Measurements from ENCODE around the gene CYP2C9.
"Not testable (repeated sequence)": the region's sequence is repeated elsewhere in the genome, so short reads cannot be mapped to it uniquely, and the experiment has no call there.

The CYP2C9 gene

GRCh38 chr10:94938383-94938782, at the start of gene CYP2C9:
Gene CYP2C9 (plus strand): TSS chr10:94938658. CDS start chr10:94938683, 25 bp downstream.
- no peak for DNase-seq (ENCODE audit: low spot score)

- DNase-seq (ENCODE audit: low spot score): no peak
These were observed 49.3 kb upstream of the CYP2C9 start for GRCh38 chr10:94889123-94889522.

GRCh38 chr10:94890264-94891022, 48.0 kb upstream of the CYP2C9 start:
- DNase-seq (ENCODE audit: low spot score): no peak

- DNase-seq (ENCODE audit: low spot score): not testable (repeated sequence)
These were observed 40.0 kb upstream of the CYP2C9 start for GRCh38 chr10:94898414-94898813.

- no peak for DNase-seq (ENCODE audit: low spot score)
These were observed 36.4 kb upstream of the CYP2C9 start for GRCh38 chr10:94902080-94902479.

- no peak for DNase-seq (ENCODE audit: low spot score)
These were observed 35.9 kb upstream of the CYP2C9 start for GRCh38 chr10:94902570-94902969.

DNA sequence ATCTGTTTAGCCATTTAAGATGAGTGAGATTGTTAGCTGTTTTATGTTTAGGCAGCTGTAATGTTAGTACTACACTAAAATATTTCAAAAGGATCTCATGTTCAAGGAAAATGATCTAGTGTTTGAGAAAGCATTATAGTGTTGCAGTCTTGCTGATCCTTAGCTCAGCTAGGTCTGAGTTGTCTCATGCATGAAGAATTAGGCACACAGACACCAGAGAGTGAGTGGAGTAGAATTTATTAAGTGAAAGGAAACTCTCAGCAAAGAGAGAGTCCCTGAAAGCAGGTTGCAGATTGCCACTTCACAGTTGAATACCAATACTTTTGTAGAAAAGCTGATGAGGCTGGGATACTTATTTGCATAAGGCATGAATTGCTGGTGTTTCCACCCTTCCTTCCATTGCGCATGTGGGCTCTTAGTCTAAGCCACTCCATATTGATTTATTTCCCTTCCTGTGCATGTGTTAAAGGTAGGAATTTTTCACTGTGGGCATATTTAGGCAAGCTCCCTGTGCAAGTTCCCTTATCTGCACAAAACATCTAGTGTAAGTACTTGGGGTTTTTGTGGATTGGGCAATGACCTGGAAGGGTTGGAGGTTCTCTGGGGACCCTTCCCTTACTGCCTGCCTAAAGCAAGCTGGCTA, 33.8 kb upstream of the CYP2C9 start:
- DNase-seq (ENCODE audit: low spot score): not testable (repeated sequence)

- no peak for DNase-seq (ENCODE audit: low spot score)
These were observed 22.0 kb upstream of the CYP2C9 start for GRCh38 chr10:94916423-94916822.

DNA sequence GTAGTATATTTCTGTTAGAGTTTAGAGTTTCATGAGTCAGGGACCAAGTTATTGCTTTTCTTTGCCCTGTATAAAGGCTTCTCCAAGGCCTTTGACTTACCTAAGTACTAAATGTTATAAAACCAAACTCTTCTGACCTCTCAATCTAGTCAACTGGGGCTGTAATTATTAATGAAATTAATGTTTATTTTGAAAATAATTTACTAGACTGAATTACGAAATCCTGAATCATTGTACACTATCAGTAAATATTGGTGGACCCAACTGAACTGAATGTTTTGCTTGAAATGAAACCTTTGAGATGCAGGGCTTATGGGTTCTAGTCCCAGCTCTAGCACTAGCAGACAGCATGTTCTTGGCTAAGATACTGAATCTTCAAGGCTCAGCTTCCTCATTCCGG, 1.7 kb upstream of the CYP2C9 start:
- DNase-seq (ENCODE audit: low spot score): no peak

GRCh38 chr10:94943432-94944103, 5.1 kb downstream of the CYP2C9 start:
- not testable (repeated sequence) for DNase-seq (ENCODE audit: low spot score)

DNA sequence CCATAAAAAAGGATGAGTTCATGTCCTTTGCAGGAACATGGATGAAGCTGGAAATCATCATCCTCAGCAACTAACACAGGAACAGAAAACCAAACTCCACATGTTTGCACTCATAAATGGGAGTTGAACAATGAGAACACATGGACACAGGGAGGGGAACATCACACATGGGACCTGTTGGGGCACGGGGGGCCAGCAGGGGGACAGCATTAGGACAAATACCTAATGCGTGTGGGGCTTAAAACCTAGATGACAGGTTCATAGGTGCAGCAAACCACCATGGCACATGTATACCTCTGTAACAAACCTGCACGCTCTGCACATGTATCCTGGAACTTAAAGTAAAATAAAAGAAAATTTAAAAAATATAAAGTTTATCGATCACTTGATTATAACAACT, 7.7 kb downstream of the CYP2C9 start:
- not testable (repeated sequence) for DNase-seq (ENCODE audit: low spot score)

GRCh38 chr10:94963901-94964300, 25.4 kb downstream of the CYP2C9 start:
- no peak for DNase-seq (ENCODE audit: low spot score)

GRCh38 chr10:94983555-94983954, 45.1 kb downstream of the CYP2C9 start:
- DNase-seq (ENCODE audit: low spot score): no peak

DNA sequence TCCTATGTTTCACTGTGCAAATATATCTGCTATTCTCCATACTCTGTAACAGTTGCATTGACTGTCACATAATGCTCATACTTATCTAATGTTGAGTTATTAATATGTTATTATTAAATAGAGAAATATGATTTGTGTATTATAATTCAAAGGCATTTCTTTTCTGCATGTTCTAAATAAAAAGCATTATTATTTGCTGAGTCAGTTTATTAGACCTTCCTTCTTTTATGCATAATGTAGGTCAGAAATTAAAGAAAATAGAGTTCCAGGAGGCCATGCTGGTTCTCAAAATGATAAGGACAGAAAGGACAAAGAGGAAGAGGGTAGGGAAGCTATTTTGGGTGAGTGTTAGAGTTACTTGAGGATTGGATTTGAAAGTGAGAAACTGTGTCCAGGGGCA, 50.7 kb downstream of the CYP2C9 start:
- DNase-seq (ENCODE audit: low spot score): no peak

DNA sequence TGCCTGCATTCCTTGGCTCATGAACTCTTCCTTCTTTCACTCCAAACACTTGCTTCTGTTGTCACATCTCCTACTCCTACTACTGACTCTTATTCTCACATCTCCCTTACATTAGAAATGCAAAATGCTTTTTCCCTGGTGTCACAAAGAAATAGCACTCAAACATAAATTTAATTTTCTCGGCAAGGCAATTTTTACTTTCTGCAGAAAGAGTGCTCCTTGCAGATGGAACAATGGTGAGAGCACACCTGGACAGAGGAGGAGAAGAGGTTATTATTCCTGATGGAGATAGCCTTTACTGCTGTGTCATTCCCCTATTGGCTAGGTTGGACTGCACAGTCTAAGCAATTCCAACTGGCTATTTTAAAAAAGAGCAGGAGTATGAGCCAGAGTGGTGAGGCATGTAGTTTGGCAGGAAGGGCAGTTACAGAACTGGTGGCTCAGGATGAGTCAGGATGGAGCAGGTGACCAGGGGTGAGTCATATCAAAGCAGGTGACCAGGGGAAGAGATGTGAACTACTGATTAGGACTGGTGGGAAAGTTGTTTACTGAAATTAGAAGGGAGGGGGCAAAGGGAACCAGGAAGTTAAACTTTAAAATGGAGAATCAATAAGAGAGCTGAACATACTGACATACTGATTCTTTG, 52.9 kb downstream of the CYP2C9 start:
- DNase-seq (ENCODE audit: low spot score): no peak

GRCh38 chr10:94992811-94993210, 54.4 kb downstream of the CYP2C9 start:
- DNase-seq (ENCODE audit: low spot score): no peak

DNA sequence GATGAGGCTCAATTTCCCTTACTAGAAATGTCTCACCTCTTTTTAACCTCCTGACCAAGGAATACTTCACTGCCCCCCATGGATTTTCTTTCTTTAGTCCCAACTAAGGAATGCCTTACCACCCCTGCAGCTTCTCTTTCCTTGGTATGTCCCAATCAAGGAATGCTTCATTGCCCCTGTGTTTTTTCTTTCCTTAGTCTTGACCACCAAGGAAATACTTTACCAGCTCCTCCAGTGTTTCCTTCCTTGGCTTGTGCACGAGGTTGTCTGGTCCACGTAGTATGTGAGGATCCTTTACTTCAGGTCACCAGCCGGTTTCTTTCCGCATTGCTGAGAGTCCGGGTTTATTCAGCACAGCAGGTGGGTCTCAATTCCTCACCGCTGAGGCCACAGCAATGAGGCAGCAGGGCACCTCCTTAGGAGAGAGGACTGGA, 59.3 kb downstream of the CYP2C9 start:
- DNase-seq (ENCODE audit: low spot score): no peak

- no peak for DNase-seq (ENCODE audit: low spot score)
These were observed 88.0 kb downstream of the CYP2C9 start for GRCh38 chr10:95026461-95026860.

- DNase-seq (ENCODE audit: low spot score): no peak
These were observed 93.2 kb downstream of the CYP2C9 start for GRCh38 chr10:95031656-95032055.

DNA sequence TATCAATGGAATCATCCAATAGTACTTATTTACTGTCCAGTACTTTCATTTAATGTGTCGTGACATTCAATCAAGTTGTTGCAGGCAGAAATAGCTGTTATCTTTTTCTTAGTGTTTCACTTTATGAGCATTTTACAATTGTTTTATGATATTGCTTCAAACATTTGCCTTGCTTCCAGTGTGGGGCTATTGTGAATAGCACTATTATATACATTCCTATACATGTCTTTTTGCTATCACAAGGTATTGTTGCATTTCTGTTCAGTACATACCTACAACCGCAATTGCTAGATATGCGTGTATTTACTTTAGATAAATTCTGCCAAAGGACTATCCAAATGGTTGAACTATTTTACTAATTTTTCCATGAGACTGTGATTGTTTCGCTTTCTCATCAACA, 95.9 kb downstream of the CYP2C9 start:
- no peak for DNase-seq (ENCODE audit: low spot score)

GRCh38 chr10:95035332-95036295, 97.2 kb downstream of the CYP2C9 start:
- no peak for DNase-seq (ENCODE audit: low spot score)

Data from hematopoietic multipotent progenitor cell treated with erythropoietin and hydrocortisone succinate and interleukin-3 and kit ligand, for 17 days (in vitro differentiated cells).